ENCODE data around the gene VTI1A. TPM values are rescaled to one million over a fixed set of nuclear protein-coding genes. Genes with fewer than 3 reads are reported as not detected.

VTI1A gene
- total and polyA plus RNA-seq, 2 of the 8 experiments (the other 6 are each of a cell fraction or from before 2014, with no cell fraction given): 6.0 to 20.0 TPM

DNA sequence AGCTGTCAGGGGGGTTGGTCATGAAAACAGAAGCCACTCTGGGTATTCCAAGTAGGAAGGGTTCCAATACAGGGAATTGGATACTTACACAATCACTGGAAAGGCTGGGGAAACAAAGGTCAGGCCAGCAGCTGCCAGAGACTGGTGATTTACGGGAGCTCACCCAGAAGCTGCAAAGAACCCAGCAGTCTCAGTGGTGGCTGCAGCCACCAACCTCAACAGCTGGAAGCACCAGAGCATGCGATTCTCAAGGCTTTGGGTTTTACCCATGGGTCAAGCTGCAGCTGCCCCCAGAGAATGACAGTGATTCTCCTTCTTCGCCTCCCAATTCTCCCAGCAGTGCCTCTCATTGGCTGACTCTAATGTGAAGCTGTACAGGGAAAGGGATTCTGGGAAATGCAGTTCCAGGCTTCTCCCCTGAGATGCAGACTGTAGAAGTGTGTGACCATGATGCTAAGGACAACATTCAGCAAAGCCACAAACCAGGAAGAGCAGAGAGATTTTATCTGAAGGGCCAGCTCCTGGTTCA lies 395.9 kb downstream of the VTI1A start (continued):
- TF ChIP-seq CBX8 (IDR thresholded peaks at IDR 0.05; ENCODE audit: borderline replicate concordance, low read depth, low read length) (no peak), KDM5A (IDR thresholded peaks at IDR 0.05; ENCODE audit: low read length) (no peak), POLR2A (IDR thresholded peaks at IDR 0.05; ENCODE audit: control extremely low read depth in 1 of 2, low read depth in 2 of 2, low read length in 2 of 2) (no peak), JUN (IDR thresholded peaks at IDR 0.05; ENCODE audit: low read depth, low read length) (no peak), EZH2 (IDR thresholded peaks at IDR 0.05; ENCODE audit: low read depth, low read length, severe bottlenecking) (no peak), CHD1 (IDR thresholded peaks at IDR 0.05; ENCODE audit: low read depth, low read length) (no peak), CEBPB (IDR thresholded peaks at IDR 0.05; ENCODE audit: low read depth, low read length) (no peak), TAF7 (optimal IDR thresholded peaks at IDR 0.05; ENCODE audit: borderline replicate concordance, low read depth, low read length) (no peak)
- TF ChIP-seq, protein P1, sequence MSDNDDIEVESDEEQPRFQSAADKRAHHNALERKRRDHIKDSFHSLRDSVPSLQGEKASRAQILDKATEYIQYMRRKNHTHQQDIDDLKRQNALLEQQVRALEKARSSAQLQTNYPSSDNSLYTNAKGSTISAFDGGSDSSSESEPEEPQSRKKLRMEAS (IDR thresholded peaks at IDR 0.05): no peak
